ENCODE results near the gene GOLIM4.
"Not testable (repeated sequence)": the region's sequence is repeated elsewhere in the genome, so short reads cannot be mapped to it uniquely, and the experiment has no call there.

GOLIM4 gene

GRCh38 chr3:168095611-168096209, at the start of gene GOLIM4:
GOLIM4 (minus strand) TSS chr3:168095924; CDS start chr3:168095285, 639 bp downstream.
- peak; percentile 96 for DNase-seq (ENCODE audit: low spot score)

- DNase-seq (ENCODE audit: low spot score): no peak
Measured at GRCh38 chr3:168141405-168141998, 45.8 kb upstream of the GOLIM4 start.

- DNase-seq (ENCODE audit: low spot score): no peak
Measured at GRCh38 chr3:168139947-168140346, 44.2 kb upstream of the GOLIM4 start.

- no peak for DNase-seq (ENCODE audit: low spot score)
Measured at GRCh38 chr3:168138421-168138820, 42.7 kb upstream of the GOLIM4 start.

- no peak for DNase-seq (ENCODE audit: low spot score)
Measured at GRCh38 chr3:168134931-168135330, 39.2 kb upstream of the GOLIM4 start.

- not testable (repeated sequence) for DNase-seq (ENCODE audit: low spot score)
Measured at GRCh38 chr3:168130250-168130649, 34.5 kb upstream of the GOLIM4 start.

- DNase-seq (ENCODE audit: low spot score): not testable (repeated sequence)
Measured at GRCh38 chr3:168128463-168128862, 32.7 kb upstream of the GOLIM4 start.

GRCh38 chr3:168127466-168127865, 31.7 kb upstream of the GOLIM4 start:
- no peak for DNase-seq (ENCODE audit: low spot score)

- DNase-seq (ENCODE audit: low spot score): no peak
Measured at GRCh38 chr3:168124791-168125190, 29.1 kb upstream of the GOLIM4 start.

- DNase-seq (ENCODE audit: low spot score): no peak
Measured at GRCh38 chr3:168124291-168124690, 28.6 kb upstream of the GOLIM4 start.

GRCh38 chr3:168123201-168124176, 27.8 kb upstream of the GOLIM4 start:
- no peak for DNase-seq (ENCODE audit: low spot score)

- DNase-seq (ENCODE audit: low spot score): no peak
Measured at GRCh38 chr3:168121184-168122017, 25.7 kb upstream of the GOLIM4 start.

GRCh38 chr3:168117853-168118313, 22.2 kb upstream of the GOLIM4 start:
- DNase-seq (ENCODE audit: low spot score): no peak

- DNase-seq (ENCODE audit: low spot score): no peak
Measured at GRCh38 chr3:168117059-168117458, 21.3 kb upstream of the GOLIM4 start.

- no peak for DNase-seq (ENCODE audit: low spot score)
Measured at GRCh38 chr3:168116279-168116678, 20.6 kb upstream of the GOLIM4 start.

- DNase-seq (ENCODE audit: low spot score): no peak
Measured at GRCh38 chr3:168113848-168114247, 18.1 kb upstream of the GOLIM4 start.

- no peak for DNase-seq (ENCODE audit: low spot score)
Measured at GRCh38 chr3:168112894-168113293, 17.2 kb upstream of the GOLIM4 start.

- DNase-seq (ENCODE audit: low spot score): no peak
Measured at GRCh38 chr3:168104361-168104760, 8.6 kb upstream of the GOLIM4 start.

- DNase-seq (ENCODE audit: low spot score): no peak
Measured at GRCh38 chr3:168102735-168103410, 7.1 kb upstream of the GOLIM4 start.

- DNase-seq (ENCODE audit: low spot score): no peak
Measured at GRCh38 chr3:168100777-168101492, 5.2 kb upstream of the GOLIM4 start.

GRCh38 chr3:168097381-168097780, 1.7 kb upstream of the GOLIM4 start:
- no peak for DNase-seq (ENCODE audit: low spot score)
